Measurements from ENCODE around the gene POLR1D.
A peak's percentile ranks its signal among the peaks of the same experiment; 100 is the strongest.
"Not testable (repeated sequence)": the region's sequence is repeated elsewhere in the genome, so short reads cannot be mapped to it uniquely, and the experiment has no call there.

The POLR1D gene

GRCh38 chr13:27617881-27618321 is 3.8 kb upstream of the POLR1D start:
- DNase-seq (ENCODE audit: low read depth): no peak

- no peak for DNase-seq (ENCODE audit: low read depth)
Measured at GRCh38 chr13:27619093-27619727, 2.5 kb upstream of the POLR1D start.

GRCh38 chr13:27619728-27620376 is 1.8 kb upstream of the POLR1D start:
- DNase-seq (ENCODE audit: low read depth): no peak

GRCh38 chr13:27620377-27621115 is 1.1 kb upstream of the POLR1D start, which contains the start of gene LNX2:
TSS of gene LNX2 (minus strand) at chr13:27620529. CDS start at chr13:27581703, 38,826 bp downstream.
- DNase-seq (ENCODE audit: low read depth): peak; percentile 93

- no peak for DNase-seq (ENCODE audit: low read depth)
Measured at GRCh38 chr13:27621116-27621365, 651 bp upstream of the POLR1D start.

- no peak for DNase-seq (ENCODE audit: low read depth)
Measured at GRCh38 chr13:27622102-27622820, 569 bp downstream of the POLR1D start.

- no peak for DNase-seq (ENCODE audit: low read depth)
Measured at GRCh38 chr13:27622881-27623280, 1.2 kb downstream of the POLR1D start.

- no peak for DNase-seq (ENCODE audit: low read depth)
Measured at GRCh38 chr13:27624071-27624470, 2.4 kb downstream of the POLR1D start.

- no peak for DNase-seq (ENCODE audit: low read depth)
Measured at GRCh38 chr13:27625839-27626238, 4.1 kb downstream of the POLR1D start.

GRCh38 chr13:27627380-27627779 is 5.7 kb downstream of the POLR1D start:
- no peak for DNase-seq (ENCODE audit: low read depth)

GRCh38 chr13:27628081-27628480 is 6.4 kb downstream of the POLR1D start:
- DNase-seq (ENCODE audit: low read depth): no peak

- DNase-seq (ENCODE audit: low read depth): not testable (repeated sequence)
Measured at GRCh38 chr13:27628766-27629165, 7.1 kb downstream of the POLR1D start.

GRCh38 chr13:27631156-27631555 is 9.5 kb downstream of the POLR1D start:
- no peak for DNase-seq (ENCODE audit: low read depth)

- DNase-seq (ENCODE audit: low read depth): no peak
Measured at GRCh38 chr13:27631665-27632064, 10.0 kb downstream of the POLR1D start.

GRCh38 chr13:27632214-27632613 is 10.5 kb downstream of the POLR1D start:
- no peak for DNase-seq (ENCODE audit: low read depth)

GRCh38 chr13:27632648-27633047 is 11.0 kb downstream of the POLR1D start:
- DNase-seq (ENCODE audit: low read depth): no peak

- DNase-seq (ENCODE audit: low read depth): no peak
Measured at GRCh38 chr13:27634231-27634630, 12.5 kb downstream of the POLR1D start.

- DNase-seq (ENCODE audit: low read depth): no peak
Measured at GRCh38 chr13:27634791-27635190, 13.1 kb downstream of the POLR1D start.

GRCh38 chr13:27635266-27635665 is 13.6 kb downstream of the POLR1D start:
- DNase-seq (ENCODE audit: low read depth): no peak

- DNase-seq (ENCODE audit: low read depth): no peak
Measured at GRCh38 chr13:27636589-27637288, 15.0 kb downstream of the POLR1D start.

GRCh38 chr13:27637289-27637626 is 15.6 kb downstream of the POLR1D start:
- no peak for DNase-seq (ENCODE audit: low read depth)

GRCh38 chr13:27638001-27638400 is 16.3 kb downstream of the POLR1D start:
- no peak for DNase-seq (ENCODE audit: low read depth)
